HG03280 (cell line): Measurements from ENCODE around the gene S100A10.

Experiments
- ATAC-seq: cut with Tn5 transposase; IDR thresholded peaks from one replicate; pipeline ENCODE4 v1.9.1; 2021; ENCODE audit warnings: mild to moderate bottlenecking, moderate library complexity; ENCODE audit not compliant: unreplicated experiment

S100A10 gene

GRCh38 chr1:152013664-152014237 lies 20.1 kb upstream of the S100A10 start:
- no peak for ATAC-seq

GRCh38 chr1:152009691-152010090 lies 16.0 kb upstream of the S100A10 start:
- no peak for ATAC-seq

- no peak for ATAC-seq
Measured at GRCh38 chr1:152007047-152007446, 13.4 kb upstream of the S100A10 start.

GRCh38 chr1:152005360-152005912 lies 11.8 kb upstream of the S100A10 start:
- ATAC-seq = no peak

- no peak for ATAC-seq
Measured at GRCh38 chr1:152003846-152004442, 10.3 kb upstream of the S100A10 start.

- no peak for ATAC-seq
Measured at GRCh38 chr1:152002960-152003359, 9.3 kb upstream of the S100A10 start.

- no peak for ATAC-seq
Measured at GRCh38 chr1:152001631-152002584, 8.2 kb upstream of the S100A10 start.

GRCh38 chr1:152000964-152001630 lies 7.4 kb upstream of the S100A10 start:
- no peak for ATAC-seq

- no peak for ATAC-seq
Measured at GRCh38 chr1:151998611-151999362, 5.1 kb upstream of the S100A10 start.

- no peak for ATAC-seq
Measured at GRCh38 chr1:151997284-151997570, 3.6 kb upstream of the S100A10 start.

GRCh38 chr1:151995774-151996173 lies 2.1 kb upstream of the S100A10 start:
- ATAC-seq = no peak

GRCh38 chr1:151994956-151995355 lies 1.3 kb upstream of the S100A10 start:
- ATAC-seq = no peak

- no peak for ATAC-seq
Measured at GRCh38 chr1:151993084-151993733, 450 bp downstream of the S100A10 start.

- no peak for ATAC-seq
Measured at GRCh38 chr1:151992303-151993083, 1.2 kb downstream of the S100A10 start.

- no peak for ATAC-seq
Measured at GRCh38 chr1:151991663-151992302, 1.9 kb downstream of the S100A10 start.

GRCh38 chr1:151990856-151991198 lies 2.8 kb downstream of the S100A10 start:
- ATAC-seq = no peak

GRCh38 chr1:151990058-151990855 lies 3.4 kb downstream of the S100A10 start:
- no peak for ATAC-seq

- no peak for ATAC-seq
Measured at GRCh38 chr1:151989211-151989862, 4.3 kb downstream of the S100A10 start.
